SK-N-SH treated with all-trans-retinoic acid at 6 μM for 48 hours (cell line): ENCODE results near the gene ZC3H7B.

Experiments
- ESRRG ChIP-seq: fragments of 250-450 bp; sonication (Bioruptor Pico); IDR thresholded peaks from 2 replicates; pipeline ENCODE4 v1.6.1; 2021; ENCODE audit warnings: mild to moderate bottlenecking
- ISL1 ChIP-seq: fragments of 250-450 bp; sonication (Bioruptor Pico); IDR thresholded peaks from 2 replicates; pipeline ENCODE4 v2.1.2; 2022; ENCODE audit warnings: mild to moderate bottlenecking, moderate library complexity
- PPARA ChIP-seq: fragments of 250-450 bp; sonication (Bioruptor Pico); IDR thresholded peaks from 2 replicates; pipeline ENCODE4 v1.5.0; 2020; ENCODE audit warnings: mild to moderate bottlenecking, borderline replicate concordance
- TCF4 ChIP-seq: fragments of 250-450 bp; sonication (Bioruptor Pico); IDR thresholded peaks from 2 replicates; pipeline ENCODE4 v1.8.0; 2021; ENCODE audit warnings: mild to moderate bottlenecking, moderate library complexity, borderline replicate concordance
- ZFP3 ChIP-seq: fragments of 250-450 bp; sonication (Bioruptor Pico); IDR thresholded peaks from 2 replicates; pipeline ENCODE4 v1.5.0; 2020; ENCODE audit warnings: mild to moderate bottlenecking, moderate library complexity
- ZFP30 ChIP-seq: fragments of 450-650 bp; formaldehyde crosslinking; IDR thresholded peaks from 2 replicates; pipeline ENCODE4 v1.5.0; 2022; ENCODE audit warnings: mild to moderate bottlenecking, moderate library complexity
- TF ChIP-seq, protein P1 (sequence below): fragments of 250-450 bp; sonication (Bioruptor Pico); IDR thresholded peaks from 2 replicates; pipeline ENCODE4 v1.8.0; 2020; ENCODE audit warnings: mild to moderate bottlenecking, moderate library complexity, borderline replicate concordance
- TF ChIP-seq, protein P2 (sequence below): fragments of 250-450 bp; sonication (Bioruptor Pico); IDR thresholded peaks from 2 replicates; pipeline ENCODE4 v1.8.0; 2021; ENCODE audit warnings: low read depth, mild to moderate bottlenecking, moderate library complexity, borderline replicate concordance
- TF ChIP-seq, protein P3 (sequence below): fragments of 250-450 bp; sonication (Bioruptor Pico); IDR thresholded peaks from 2 replicates; pipeline ENCODE4 v1.5.1; 2021; ENCODE audit warnings: mild to moderate bottlenecking, moderate library complexity

DNA sequence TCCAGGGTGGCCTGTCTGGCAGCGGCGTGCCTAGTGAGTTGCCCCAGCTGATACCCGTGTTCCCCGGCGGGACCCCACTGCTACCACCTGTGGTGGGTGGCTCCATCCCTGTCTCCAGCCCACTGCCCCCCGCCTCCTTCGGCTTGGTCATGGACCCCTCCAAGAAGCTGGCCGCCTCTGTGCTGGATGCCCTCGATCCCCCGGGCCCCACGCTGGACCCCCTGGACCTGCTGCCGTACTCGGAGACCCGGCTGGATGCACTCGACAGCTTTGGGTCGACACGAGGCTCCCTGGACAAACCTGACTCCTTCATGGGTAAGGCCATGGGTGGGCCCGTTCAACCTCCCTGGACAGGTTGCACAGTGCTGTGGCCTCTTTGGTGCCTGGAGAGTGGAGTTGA is 38.5 kb downstream of the ZC3H7B start:
- no peak for TF ChIP-seq TCF4 (CRISPR knock-in tag)
- TF ChIP-seq, protein P1, sequence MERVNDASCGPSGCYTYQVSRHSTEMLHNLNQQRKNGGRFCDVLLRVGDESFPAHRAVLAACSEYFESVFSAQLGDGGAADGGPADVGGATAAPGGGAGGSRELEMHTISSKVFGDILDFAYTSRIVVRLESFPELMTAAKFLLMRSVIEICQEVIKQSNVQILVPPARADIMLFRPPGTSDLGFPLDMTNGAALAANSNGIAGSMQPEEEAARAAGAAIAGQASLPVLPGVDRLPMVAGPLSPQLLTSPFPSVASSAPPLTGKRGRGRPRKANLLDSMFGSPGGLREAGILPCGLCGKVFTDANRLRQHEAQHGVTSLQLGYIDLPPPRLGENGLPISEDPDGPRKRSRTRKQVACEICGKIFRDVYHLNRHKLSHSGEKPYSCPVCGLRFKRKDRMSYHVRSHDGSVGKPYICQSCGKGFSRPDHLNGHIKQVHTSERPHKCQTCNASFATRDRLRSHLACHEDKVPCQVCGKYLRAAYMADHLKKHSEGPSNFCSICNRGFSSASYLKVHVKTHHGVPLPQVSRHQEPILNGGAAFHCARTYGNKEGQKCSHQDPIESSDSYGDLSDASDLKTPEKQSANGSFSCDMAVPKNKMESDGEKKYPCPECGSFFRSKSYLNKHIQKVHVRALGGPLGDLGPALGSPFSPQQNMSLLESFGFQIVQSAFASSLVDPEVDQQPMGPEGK, result no peak
- no peak for TF ChIP-seq ZFP30 (CRISPR knock-in tag)
- TF ChIP-seq, protein P2, sequence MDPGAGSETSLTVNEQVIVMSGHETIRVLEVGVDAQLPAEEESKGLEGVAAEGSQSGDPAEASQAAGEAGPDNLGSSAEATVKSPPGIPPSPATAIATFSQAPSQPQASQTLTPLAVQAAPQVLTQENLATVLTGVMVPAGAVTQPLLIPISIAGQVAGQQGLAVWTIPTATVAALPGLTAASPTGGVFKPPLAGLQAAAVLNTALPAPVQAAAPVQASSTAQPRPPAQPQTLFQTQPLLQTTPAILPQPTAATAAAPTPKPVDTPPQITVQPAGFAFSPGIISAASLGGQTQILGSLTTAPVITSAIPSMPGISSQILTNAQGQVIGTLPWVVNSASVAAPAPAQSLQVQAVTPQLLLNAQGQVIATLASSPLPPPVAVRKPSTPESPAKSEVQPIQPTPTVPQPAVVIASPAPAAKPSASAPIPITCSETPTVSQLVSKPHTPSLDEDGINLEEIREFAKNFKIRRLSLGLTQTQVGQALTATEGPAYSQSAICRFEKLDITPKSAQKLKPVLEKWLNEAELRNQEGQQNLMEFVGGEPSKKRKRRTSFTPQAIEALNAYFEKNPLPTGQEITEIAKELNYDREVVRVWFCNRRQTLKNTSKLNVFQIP, result no peak
- no peak for TF ChIP-seq ESRRG
- no peak for TF ChIP-seq ZFP3 (CRISPR knock-in tag)
- TF ChIP-seq PPARA (CRISPR knock-in tag), result no peak
- TF ChIP-seq ISL1 (CRISPR knock-in tag), result no peak
- TF ChIP-seq, protein P3, sequence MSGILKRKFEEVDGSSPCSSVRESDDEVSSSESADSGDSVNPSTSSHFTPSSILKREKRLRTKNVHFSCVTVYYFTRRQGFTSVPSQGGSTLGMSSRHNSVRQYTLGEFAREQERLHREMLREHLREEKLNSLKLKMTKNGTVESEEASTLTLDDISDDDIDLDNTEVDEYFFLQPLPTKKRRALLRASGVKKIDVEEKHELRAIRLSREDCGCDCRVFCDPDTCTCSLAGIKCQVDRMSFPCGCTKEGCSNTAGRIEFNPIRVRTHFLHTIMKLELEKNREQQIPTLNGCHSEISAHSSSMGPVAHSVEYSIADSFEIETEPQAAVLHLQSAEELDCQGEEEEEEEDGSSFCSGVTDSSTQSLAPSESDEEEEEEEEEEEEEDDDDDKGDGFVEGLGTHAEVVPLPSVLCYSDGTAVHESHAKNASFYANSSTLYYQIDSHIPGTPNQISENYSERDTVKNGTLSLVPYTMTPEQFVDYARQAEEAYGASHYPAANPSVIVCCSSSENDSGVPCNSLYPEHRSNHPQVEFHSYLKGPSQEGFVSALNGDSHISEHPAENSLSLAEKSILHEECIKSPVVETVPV (CRISPR knock-in tag), result no peak
